Ishikawa (cell line): ENCODE data around the gene ANKRD27.

ENCODE experiments used
- EGR1 ChIP-seq: IDR thresholded peaks from 2 replicates; pipeline ENCODE4 v1.6.1; 2012
- EP300 ChIP-seq: IDR thresholded peaks from 2 replicates; pipeline ENCODE4 v1.6.1; 2012; ENCODE audit warnings: borderline replicate concordance
- FOXM1 ChIP-seq: IDR thresholded peaks from 2 replicates; pipeline ENCODE4 v1.6.1; 2012; ENCODE audit warnings: low read depth, borderline replicate concordance
- NFIC ChIP-seq: IDR thresholded peaks from 2 replicates; pipeline ENCODE4 v1.6.1; 2012

GRCh38 chr19:32626969-32627368, 48.0 kb downstream of the ANKRD27 start:
- TF ChIP-seq EGR1 (no peak), FOXM1 (no peak), NFIC (no peak), EP300 (no peak)
